TTC549 (cell line): ENCODE measurements around the gene MPRIP.
"Not testable (repeated sequence)": the region's sequence is repeated elsewhere in the genome, so short reads cannot be mapped to it uniquely, and the experiment has no call there.

Experiments used
- FAIRE-seq: peaks from 2 replicates; lab custom pipeline; 2012; peaks lifted over from hg19 to GRCh38; lab: Jason Lieb, UNC

Gene MPRIP

DNA sequence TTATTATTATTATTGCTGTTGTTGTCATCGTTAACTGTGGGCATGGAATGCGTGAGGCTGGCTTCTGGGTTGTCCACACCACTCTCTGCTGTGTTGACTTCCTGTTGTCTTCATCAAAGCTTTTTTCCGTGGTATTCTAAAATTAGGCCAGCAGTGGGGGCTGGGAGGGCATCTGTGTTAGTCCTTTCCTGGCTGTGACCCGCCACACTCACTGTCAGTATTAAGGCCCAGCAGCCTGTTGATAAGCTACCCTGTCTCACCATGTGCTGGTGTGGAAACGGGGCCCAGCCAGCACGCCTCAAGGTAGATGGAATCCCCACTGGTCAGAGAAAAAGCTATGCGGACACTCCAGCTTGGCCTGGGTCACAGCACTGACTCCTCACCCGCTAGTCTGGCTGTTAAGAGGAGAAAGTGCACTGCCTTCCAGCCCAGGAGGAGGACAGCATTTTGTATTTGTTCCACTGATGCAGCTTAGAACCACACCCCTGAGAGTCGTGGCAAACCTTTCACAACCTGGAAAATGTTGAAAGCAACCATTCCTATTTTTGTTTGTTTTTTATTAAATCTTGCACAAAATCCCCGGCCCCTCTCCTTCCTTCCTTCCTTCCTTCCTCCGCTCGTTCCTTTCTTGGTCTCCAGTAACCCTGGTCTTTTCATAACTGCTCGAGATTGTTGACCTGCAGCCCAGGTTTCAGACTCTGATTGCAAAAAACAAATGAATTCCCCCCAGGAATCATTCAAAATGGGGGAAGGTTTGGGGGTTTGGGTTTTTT, 142.9 kb downstream of the MPRIP start:
- not testable (repeated sequence) for FAIRE-seq

GRCh38 chr17:17186051-17186450, 143.8 kb downstream of the MPRIP start:
- no peak for FAIRE-seq

DNA sequence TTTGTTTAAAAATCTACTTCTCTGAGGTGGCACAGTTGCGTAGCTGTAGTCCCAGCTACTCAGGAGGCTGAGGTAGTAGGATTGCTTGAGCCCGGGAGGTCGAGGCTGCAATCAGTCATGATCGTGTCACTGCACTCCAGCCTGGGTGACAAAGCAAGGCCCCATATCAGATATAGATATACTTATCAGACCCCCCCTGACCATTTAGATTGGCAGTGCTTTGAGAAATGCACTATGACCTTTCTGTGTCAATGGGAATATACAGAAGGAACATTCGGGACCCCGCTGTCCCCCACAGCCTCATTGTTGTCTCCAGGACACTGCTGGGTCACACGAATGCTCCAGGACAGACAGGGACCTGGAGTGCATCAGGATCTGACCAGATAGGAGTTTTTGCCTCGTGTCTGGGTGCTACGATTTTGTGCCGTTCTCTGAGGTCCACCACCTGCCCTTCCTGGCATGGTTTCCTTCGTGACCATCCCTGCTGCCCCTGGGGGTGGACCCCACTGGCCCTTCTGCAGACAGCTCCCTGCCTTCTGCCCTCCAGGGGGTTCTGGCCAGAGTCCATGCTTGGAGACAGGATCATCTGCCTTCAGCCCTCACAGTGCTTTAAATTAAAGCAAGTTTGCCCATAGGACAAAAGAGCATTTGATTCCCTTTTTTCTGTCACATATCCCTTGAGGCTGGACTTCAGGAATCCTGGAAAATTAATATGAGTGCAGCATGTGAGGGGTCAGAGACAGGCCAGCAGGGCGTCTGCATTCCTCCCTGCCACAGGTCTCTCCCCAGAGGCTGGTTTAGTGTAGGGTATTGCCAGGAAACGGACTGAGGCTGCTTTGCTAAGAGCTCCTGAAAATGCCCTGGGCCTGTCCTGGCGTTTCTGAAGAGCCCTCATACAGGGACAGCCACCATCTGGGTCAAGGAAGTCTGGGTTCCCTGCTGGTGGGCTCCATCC, 144.6 kb downstream of the MPRIP start:
- no peak for FAIRE-seq

DNA sequence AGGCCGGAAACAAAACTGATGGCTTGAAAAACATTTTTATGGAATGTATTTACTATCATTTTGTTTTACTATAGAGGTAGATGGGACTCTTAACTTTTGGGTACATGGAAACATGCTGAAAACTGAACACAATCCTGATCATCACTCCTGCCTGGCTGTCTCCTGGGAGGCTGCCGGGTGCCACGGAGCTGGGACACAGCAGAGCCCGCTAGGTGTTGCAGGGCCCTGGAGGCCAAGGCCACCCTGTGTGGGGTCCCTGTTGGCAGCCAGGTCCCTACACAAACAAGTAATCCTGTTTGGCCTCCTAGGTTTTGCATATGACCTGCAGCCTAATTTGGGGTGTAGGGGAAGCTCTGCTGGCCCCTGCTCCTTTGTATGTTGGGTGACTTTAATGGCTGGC, 146.3 kb downstream of the MPRIP start:
- no peak for FAIRE-seq

DNA sequence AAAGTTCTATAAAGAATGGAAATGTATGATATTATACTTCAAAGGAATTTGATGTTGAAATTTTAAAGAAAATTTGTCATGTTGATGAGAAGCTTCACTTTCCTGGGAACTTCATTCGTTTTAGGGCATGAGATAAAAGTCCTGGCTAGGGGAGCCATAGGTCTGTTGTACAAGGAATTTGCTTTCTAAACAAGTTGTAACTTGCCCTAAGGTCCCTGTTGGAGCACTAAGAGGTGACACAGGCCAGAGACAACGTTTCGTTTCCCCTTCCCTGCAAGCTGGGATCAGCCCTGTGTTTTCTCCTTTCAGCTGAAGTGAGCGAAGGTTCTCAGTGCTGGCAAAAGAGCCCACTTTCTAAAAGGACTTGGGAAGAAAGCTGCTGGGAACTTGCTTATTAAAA, 147.3 kb downstream of the MPRIP start:
- FAIRE-seq = no peak

DNA sequence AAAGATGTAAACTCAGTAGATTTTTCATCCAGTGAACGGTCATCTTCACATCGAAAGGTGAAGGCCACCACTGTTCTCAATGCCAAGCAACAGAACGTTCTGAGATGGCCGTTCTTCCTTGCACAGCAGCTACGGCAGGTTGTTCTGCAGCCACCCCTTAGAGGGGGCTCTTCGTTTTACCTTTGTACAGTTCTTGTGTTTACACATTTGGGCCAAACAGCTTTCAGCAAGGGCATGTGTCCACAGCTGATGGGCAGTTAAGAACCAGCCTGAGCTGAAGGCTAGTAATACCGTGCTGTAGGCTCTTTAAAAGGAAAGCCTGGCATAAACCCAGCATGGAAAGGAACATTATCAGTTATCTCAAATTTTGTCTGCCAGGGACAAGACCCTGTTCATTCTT, 147.9 kb downstream of the MPRIP start:
- no peak for FAIRE-seq

DNA sequence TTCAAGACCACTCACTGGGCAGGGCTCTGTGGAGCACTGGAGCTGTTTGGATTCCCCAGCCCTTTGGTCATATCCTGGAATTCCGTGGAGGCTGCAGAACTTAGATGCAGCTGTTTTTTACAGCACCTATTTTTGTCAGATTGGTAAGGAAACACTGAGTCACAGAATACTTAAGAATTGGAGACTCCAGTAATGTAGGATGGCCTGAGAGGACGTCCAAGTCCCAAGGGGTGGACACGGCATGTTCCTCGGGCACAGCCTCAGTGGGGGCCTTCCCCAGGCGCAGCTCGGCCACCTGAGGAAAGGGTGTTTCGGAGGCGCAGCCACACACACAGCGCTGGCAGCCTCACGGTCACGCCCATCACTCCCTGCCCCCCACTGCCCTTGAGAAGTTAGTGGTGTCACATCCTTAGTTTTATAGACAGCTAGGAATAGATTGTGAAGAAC, 149.1 kb downstream of the MPRIP start:
- no peak for FAIRE-seq

- FAIRE-seq = no peak
These were observed 149.7 kb downstream of the MPRIP start for GRCh38 chr17:17191961-17192381.

- not testable (repeated sequence) for FAIRE-seq
These were observed 153.2 kb downstream of the MPRIP start for GRCh38 chr17:17195466-17195865.

DNA sequence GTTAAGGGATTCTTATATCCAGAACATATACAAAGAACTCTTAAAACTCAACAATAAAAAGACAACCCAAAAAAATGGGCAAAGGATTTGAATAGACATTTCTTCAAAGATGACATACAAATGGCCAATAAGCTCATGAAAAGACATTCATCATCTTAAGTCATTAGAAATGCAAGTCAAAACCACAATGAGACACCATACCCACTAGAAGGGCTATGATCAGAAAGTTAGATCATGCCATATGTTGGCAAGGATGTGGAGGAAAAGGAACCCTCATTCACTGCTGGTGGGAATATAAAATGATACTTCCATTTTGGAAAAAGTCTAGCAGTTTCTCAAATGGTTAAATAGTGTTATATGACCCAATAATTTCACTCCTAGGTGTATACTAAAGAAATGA, 154.5 kb downstream of the MPRIP start:
- FAIRE-seq = no peak

DNA sequence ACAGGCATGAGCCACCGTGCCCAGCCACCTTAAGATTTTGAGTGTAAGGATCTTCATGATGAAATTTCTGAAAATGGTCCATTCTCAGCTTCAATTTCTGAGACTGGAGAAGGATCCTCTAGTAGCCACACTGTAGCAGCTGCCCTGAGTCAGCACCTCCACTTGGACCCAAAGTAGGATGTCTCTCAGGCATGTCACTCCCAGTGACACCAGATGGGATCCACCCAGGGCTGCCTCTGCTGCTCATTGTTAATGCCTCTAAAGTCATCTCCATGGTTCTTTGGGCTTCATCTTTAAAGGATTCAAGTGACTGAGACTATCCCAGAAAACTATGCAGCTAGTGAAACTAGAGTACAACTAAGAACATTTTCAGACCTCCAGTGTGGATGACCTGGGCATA, 156.0 kb downstream of the MPRIP start:
- FAIRE-seq = no peak

- no peak for FAIRE-seq
These were observed 158.1 kb downstream of the MPRIP start for GRCh38 chr17:17200311-17200710.

- FAIRE-seq = no peak
These were observed 158.6 kb downstream of the MPRIP start for GRCh38 chr17:17200831-17201230.

DNA sequence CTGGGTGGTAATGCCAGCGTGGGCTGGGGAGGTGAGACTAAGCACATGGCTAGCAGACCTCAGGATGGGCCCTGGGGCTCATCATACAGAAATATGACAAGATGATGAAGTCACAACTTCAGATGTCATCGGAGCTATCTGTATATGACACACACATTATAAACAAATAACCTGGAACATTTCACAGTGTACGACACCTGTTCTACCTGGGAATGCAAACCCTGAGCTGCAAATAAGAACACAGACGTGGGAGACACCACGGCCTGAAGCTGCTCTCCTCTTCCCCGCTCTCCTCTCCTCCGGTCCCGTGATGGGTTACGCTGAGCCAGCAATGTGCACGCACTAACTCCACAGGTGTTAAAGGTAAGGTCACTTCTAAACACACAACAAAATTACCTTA, 159.0 kb downstream of the MPRIP start:
- FAIRE-seq = no peak

GRCh38 chr17:17201907-17202306, 159.7 kb downstream of the MPRIP start:
- FAIRE-seq = no peak

DNA sequence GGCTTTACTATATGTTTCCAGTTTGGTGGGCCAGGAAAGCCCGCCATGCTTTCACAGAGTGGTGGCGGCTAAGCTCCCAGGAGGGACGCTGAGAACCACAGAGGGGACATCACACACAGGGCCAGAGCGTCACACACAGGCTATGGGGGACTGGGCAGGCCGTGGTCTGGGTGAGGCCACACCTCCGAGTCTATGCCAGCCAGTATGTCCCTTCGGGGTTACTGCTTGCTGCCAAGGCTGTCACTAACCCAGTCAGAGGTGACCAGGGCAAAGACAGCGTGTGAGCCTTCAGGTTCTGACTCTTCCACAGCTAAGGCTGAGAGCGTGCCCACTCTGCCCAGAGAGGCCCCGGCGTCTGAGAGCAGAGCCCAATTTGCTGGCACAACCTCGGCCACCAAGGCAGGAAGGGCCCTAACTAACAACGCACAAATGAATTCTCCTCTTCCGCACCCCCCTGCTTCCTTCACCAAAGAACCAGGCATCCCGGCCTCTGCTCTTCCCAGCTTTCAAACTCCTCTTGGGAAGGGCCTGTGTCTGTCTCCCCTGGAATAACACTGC, 161.0 kb downstream of the MPRIP start:
- FAIRE-seq = no peak

DNA sequence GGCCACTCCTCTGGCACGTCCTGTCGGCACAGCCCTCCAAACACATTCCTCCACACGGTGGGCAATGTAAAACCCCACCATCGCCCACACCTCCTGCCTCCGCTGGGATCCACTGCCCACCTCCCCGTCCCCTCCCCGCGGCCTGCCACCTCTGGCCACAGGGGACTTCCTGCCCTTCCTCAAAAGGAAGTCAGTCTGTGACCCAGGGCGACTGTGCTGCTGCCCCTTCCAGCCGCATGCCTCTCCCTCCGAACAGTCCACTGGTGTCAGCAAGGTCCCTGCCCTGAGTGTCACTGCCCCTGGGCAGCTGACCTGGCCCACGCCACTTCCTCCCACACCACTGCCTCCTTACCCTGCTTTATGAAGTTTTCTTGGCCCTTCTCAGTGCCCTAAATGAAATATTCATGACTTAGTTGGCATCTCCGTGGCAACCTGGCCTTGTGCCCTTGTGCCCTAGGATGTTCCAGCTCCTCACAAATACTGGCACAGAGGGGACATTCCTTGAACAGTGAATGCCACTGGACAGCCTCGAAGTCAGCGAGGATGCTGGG, 161.9 kb downstream of the MPRIP start:
- FAIRE-seq = no peak

GRCh38 chr17:17204635-17205231, 162.5 kb downstream of the MPRIP start:
- FAIRE-seq = no peak

GRCh38 chr17:17205368-17206123, 163.3 kb downstream of the MPRIP start:
- FAIRE-seq = no peak

DNA sequence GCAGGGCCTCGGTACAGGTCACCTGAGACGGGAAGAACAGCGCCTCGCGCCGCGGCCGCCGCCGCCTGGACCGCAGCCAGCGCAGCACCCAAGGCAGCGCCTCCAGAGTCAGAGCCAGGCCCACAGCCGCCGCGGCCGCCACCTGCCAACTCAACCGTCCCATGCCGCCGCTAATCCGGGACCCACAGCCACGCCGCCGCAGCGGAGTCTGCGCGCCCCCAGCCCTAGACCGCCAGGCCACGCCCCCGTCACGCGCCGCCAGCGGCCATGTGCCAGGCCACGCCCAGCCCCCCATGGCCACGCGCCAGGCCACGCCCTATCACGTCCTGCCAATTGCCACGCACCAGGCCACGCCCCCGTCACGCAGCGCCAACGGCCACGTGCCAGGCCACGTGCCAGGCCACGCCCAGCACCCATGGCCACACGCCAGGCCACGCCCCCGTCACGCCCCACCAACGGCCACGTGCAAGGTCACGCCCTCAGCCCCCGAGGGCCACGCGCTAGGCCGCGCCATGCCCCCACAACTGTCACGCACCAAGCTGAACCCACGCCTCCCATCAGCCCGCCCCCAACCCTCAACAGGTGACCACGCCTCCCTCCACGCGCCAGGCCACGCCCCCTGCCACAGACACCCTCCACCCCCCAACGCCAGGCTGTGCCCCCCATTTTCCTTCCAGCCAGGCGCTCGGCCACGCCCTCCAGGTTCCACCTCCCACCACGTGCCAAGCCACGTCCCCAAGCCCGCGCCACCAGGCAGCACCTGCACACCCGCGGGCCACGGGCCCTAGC, 164.1 kb downstream of the MPRIP start, which contains the start of gene PLD6:
TSS of gene PLD6 (minus strand) at position 210 of the 789 bp plus-strand sequence. CDS start at position 163, 47 bp downstream.
- no peak for FAIRE-seq
